GM12878 (cell line): ENCODE data around the gene STXBP5. TPM values are rescaled to one million over a fixed set of nuclear protein-coding genes. Genes with fewer than 3 reads are reported as not detected.
A peak's percentile ranks its signal among the peaks of the same experiment; 100 is the strongest.

ENCODE experiments used
- ASH2L ChIP-seq: fragments of 300-600, 200-600 bp; sonication (generic); IDR thresholded peaks from 2 replicates; pipeline ENCODE4 v1.6.1; 2017; ENCODE audit warnings: low read depth, mild to moderate bottlenecking, borderline replicate concordance
- BACH1 ChIP-seq: fragments of 450-650 bp; IDR thresholded peaks from 2 replicates; pipeline ENCODE4 v1.6.1; 2017; ENCODE audit warnings: mild to moderate bottlenecking, borderline replicate concordance
- BCL3 ChIP-seq: IDR thresholded peaks from 2 replicates; pipeline ENCODE4 v1.6.1; 2011; ENCODE audit warnings: borderline replicate concordance, low read depth, mild to moderate bottlenecking, moderate library complexity, low read length; ENCODE audit not compliant: insufficient read depth, poor library complexity, severe bottlenecking
- BMI1 ChIP-seq: fragments of 450-650 bp; IDR thresholded peaks from 2 replicates; pipeline ENCODE4 v1.6.1; 2016; ENCODE audit warnings: mild to moderate bottlenecking, moderate library complexity, borderline replicate concordance
- CEBPB ChIP-seq, 2 experiments: fragments of 150-350 bp in 1 of 2; IDR thresholded peaks; 2 replicates each; pipeline ENCODE4 v1.6.1; 2012 to 2014; ENCODE audit warnings: low read depth in 2 of 2, low read length in 2 of 2, borderline replicate concordance in 1 of 2, inconsistent platforms in 1 of 2
- CREB1 ChIP-seq: IDR thresholded peaks from 2 replicates; pipeline ENCODE4 v1.6.1; 2012; ENCODE audit warnings: low read depth, mild to moderate bottlenecking, inconsistent platforms
- MEF2A ChIP-seq: IDR thresholded peaks from 2 replicates; pipeline ENCODE4 v1.6.1; 2011; ENCODE audit warnings: low read depth, mild to moderate bottlenecking, low read length, moderate library complexity; ENCODE audit not compliant: insufficient read depth
- PAX8 ChIP-seq: fragments of 450-650 bp; IDR thresholded peaks from 2 replicates; pipeline ENCODE4 v1.6.1; 2017; ENCODE audit warnings: mild to moderate bottlenecking, moderate library complexity
- PML ChIP-seq: IDR thresholded peaks from 2 replicates; pipeline ENCODE4 v1.6.1; 2012; ENCODE audit warnings: low read length, inconsistent platforms
- RBBP5 ChIP-seq: fragments of 200-600 bp; sonication (generic); conservative IDR thresholded peaks from 2 replicates; pipeline ENCODE4 v1.6.1; 2016
- SPI1 ChIP-seq: IDR thresholded peaks from 2 replicates; pipeline ENCODE4 v1.6.1; 2011; ENCODE audit warnings: low read depth, mild to moderate bottlenecking, low read length, moderate library complexity, borderline replicate concordance; ENCODE audit not compliant: insufficient read depth
- TCF12 ChIP-seq: IDR thresholded peaks from 2 replicates; pipeline ENCODE4 v1.6.1; 2011; ENCODE audit warnings: low read depth, mild to moderate bottlenecking, low read length
- TCF3 ChIP-seq: IDR thresholded peaks from 2 replicates; pipeline ENCODE4 v1.6.1; 2012; ENCODE audit warnings: low read depth, mild to moderate bottlenecking, low read length, borderline replicate concordance; ENCODE audit not compliant: insufficient read depth
- polyA plus RNA-seq, 11 experiments: library from polyadenylated mRNA; depleted of rRNA in 4 of 11; unstranded in 6 of 11; stranded (reverse) in 5 of 11; fragments of >200 nt; fragmentation: Nextera tagmentation in 4 of 11; fragmentation: Illumina TruSeq in 1 of 11; extraction: Ambion mirVana in 4 of 11; extraction: Trizol in 1 of 11; gene quantifications; 1 replicate in 1 of 11; 2 replicates in 10 of 11; pipeline versions ENCODE4 v1.2.1 to v1.2.3, GENCODE V29; 2011 to 2016; ENCODE audit warnings: inconsistent platforms in 2 of 11, missing spikeins in 2 of 11, low read depth in 1 of 11
- total RNA-seq, 4 experiments: library from RNA; depleted of rRNA in 3 of 4; stranded (reverse); fragments of >200 nt in 3 of 4; fragmentation: Illumina TruSeq in 1 of 4; extraction: Trizol in 1 of 4; gene quantifications; 2 replicates each; pipeline versions ENCODE4 v1.2.1 to v1.2.3, GENCODE V29; 2013 to 2021
- TF ChIP-seq, protein P1 (sequence below): fragments of 450-650 bp; IDR thresholded peaks from 2 replicates; pipeline ENCODE4 v1.6.1; 2017; ENCODE audit warnings: low read depth, mild to moderate bottlenecking, moderate library complexity
- TF ChIP-seq, protein P2 (sequence below): fragments of 450-650 bp; formaldehyde crosslinking; IDR thresholded peaks from 2 replicates; pipeline ENCODE4 v1.5.0; 2022; ENCODE audit warnings: mild to moderate bottlenecking, missing genetic modification characterization
- TF ChIP-seq, protein P3 (sequence below): fragments of 150-350 bp; IDR thresholded peaks from 2 replicates; pipeline ENCODE4 v1.6.1; 2014; ENCODE audit warnings: mild to moderate bottlenecking, low read depth, low read length
- TF ChIP-seq, protein P4 (sequence below): fragments of 450-650 bp; IDR thresholded peaks from 2 replicates; pipeline ENCODE4 v1.6.1; 2017; ENCODE audit warnings: mild to moderate bottlenecking, moderate library complexity

STXBP5 gene
- total and polyA plus RNA-seq, 10 of the 15 experiments (the other 5 are each of a cell fraction or from before 2014, with no cell fraction given) = 1.4 to 13.2 (median 8.4) TPM

GRCh38 chr6:147204060-147204785 lies at the start of gene STXBP5 (continued):
- no peak for TF ChIP-seq BMI1
- TF ChIP-seq, protein P1, sequence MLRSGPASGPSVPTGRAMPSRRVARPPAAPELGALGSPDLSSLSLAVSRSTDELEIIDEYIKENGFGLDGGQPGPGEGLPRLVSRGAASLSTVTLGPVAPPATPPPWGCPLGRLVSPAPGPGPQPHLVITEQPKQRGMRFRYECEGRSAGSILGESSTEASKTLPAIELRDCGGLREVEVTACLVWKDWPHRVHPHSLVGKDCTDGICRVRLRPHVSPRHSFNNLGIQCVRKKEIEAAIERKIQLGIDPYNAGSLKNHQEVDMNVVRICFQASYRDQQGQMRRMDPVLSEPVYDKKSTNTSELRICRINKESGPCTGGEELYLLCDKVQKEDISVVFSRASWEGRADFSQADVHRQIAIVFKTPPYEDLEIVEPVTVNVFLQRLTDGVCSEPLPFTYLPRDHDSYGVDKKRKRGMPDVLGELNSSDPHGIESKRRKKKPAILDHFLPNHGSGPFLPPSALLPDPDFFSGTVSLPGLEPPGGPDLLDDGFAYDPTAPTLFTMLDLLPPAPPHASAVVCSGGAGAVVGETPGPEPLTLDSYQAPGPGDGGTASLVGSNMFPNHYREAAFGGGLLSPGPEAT = 0 out of 2 replicates have a peak, but pooled peaks have one; percentile 27
- no peak for TF ChIP-seq BCL3
- TF ChIP-seq, protein P2, sequence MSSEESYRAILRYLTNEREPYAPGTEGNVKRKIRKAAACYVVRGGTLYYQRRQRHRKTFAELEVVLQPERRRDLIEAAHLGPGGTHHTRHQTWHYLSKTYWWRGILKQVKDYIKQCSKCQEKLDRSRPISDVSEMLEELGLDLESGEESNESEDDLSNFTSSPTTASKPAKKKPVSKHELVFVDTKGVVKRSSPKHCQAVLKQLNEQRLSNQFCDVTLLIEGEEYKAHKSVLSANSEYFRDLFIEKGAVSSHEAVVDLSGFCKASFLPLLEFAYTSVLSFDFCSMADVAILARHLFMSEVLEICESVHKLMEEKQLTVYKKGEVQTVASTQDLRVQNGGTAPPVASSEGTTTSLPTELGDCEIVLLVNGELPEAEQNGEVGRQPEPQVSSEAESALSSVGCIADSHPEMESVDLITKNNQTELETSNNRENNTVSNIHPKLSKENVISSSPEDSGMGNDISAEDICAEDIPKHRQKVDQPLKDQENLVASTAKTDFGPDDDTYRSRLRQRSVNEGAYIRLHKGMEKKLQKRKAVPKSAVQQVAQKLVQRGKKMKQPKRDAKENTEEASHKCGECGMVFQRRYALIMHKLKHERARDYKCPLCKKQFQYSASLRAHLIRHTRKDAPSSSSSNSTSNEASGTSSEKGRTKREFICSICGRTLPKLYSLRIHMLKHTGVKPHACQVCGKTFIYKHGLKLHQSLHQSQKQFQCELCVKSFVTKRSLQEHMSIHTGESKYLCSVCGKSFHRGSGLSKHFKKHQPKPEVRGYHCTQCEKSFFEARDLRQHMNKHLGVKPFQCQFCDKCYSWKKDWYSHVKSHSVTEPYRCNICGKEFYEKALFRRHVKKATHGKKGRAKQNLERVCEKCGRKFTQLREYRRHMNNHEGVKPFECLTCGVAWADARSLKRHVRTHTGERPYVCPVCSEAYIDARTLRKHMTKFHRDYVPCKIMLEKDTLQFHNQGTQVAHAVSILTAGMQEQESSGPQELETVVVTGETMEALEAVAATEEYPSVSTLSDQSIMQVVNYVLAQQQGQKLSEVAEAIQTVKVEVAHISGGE (CRISPR knock-in tag) = no peak
- 0 out of 2 replicates have a peak, but pooled peaks have one; percentile 4 for TF ChIP-seq TCF3
- no peak for TF ChIP-seq RBBP5
- TF ChIP-seq TCF12 = no peak
- no peak for TF ChIP-seq BACH1
- TF ChIP-seq SPI1 = no peak
- no peak for TF ChIP-seq PAX8
- TF ChIP-seq, protein P3, sequence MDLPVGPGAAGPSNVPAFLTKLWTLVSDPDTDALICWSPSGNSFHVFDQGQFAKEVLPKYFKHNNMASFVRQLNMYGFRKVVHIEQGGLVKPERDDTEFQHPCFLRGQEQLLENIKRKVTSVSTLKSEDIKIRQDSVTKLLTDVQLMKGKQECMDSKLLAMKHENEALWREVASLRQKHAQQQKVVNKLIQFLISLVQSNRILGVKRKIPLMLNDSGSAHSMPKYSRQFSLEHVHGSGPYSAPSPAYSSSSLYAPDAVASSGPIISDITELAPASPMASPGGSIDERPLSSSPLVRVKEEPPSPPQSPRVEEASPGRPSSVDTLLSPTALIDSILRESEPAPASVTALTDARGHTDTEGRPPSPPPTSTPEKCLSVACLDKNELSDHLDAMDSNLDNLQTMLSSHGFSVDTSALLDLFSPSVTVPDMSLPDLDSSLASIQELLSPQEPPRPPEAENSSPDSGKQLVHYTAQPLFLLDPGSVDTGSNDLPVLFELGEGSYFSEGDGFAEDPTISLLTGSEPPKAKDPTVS = no peak
- peak; percentile 72; the same call in 1 of the 2 replicates for TF ChIP-seq ASH2L
- TF ChIP-seq CREB1 = no peak
- no peak for TF ChIP-seq PML
- TF ChIP-seq, protein P4, sequence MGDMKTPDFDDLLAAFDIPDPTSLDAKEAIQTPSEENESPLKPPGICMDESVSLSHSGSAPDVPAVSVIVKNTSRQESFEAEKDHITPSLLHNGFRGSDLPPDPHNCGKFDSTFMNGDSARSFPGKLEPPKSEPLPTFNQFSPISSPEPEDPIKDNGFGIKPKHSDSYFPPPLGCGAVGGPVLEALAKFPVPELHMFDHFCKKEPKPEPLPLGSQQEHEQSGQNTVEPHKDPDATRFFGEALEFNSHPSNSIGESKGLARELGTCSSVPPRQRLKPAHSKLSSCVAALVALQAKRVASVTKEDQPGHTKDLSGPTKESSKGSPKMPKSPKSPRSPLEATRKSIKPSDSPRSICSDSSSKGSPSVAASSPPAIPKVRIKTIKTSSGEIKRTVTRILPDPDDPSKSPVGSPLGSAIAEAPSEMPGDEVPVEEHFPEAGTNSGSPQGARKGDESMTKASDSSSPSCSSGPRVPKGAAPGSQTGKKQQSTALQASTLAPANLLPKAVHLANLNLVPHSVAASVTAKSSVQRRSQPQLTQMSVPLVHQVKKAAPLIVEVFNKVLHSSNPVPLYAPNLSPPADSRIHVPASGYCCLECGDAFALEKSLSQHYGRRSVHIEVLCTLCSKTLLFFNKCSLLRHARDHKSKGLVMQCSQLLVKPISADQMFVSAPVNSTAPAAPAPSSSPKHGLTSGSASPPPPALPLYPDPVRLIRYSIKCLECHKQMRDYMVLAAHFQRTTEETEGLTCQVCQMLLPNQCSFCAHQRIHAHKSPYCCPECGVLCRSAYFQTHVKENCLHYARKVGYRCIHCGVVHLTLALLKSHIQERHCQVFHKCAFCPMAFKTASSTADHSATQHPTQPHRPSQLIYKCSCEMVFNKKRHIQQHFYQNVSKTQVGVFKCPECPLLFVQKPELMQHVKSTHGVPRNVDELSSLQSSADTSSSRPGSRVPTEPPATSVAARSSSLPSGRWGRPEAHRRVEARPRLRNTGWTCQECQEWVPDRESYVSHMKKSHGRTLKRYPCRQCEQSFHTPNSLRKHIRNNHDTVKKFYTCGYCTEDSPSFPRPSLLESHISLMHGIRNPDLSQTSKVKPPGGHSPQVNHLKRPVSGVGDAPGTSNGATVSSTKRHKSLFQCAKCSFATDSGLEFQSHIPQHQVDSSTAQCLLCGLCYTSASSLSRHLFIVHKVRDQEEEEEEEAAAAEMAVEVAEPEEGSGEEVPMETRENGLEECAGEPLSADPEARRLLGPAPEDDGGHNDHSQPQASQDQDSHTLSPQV = no peak
- TF ChIP-seq CEBPB (IDR thresholded peaks at IDR 0.05; ENCODE audit: borderline replicate concordance in 1 of 2, low read depth in 2 of 2, low read length in 2 of 2) = no peak
- no peak for TF ChIP-seq MEF2A
